Muscle of arm (tissue), 12 donors: ENCODE measurements around the gene DLL1. TPM values are rescaled to one million over a fixed set of nuclear protein-coding genes. Genes with fewer than 3 reads are reported as not detected.

Source experiments
- DNase-seq: peaks from one replicate; pipeline ENCODE4 v3.0.0-alpha.2; 2013
- polyA plus RNA-seq, 12 donors: library from polyadenylated mRNA; unstranded; fragments of 120-200 nt; gene quantifications; one replicate each; pipeline ENCODE4 v1.2.1, GENCODE V29; 2013; ENCODE audit not compliant: insufficient read length in 12 of 12

DLL1 gene
- polyA plus RNA-seq, 12 donors, result 14.0 to 19.7 (median 16.3) TPM; not detected in 1

- no peak for DNase-seq
These were observed 38.9 kb downstream of the DLL1 start for GRCh38 chr6:170251776-170252571.

GRCh38 chr6:170250981-170251775 lies 39.7 kb downstream of the DLL1 start:
- no peak for DNase-seq

- DNase-seq, result no peak
These were observed 40.4 kb downstream of the DLL1 start for GRCh38 chr6:170250455-170250854.

GRCh38 chr6:170249817-170250216 lies 41.1 kb downstream of the DLL1 start:
- no peak for DNase-seq

GRCh38 chr6:170248861-170249600 lies 41.8 kb downstream of the DLL1 start:
- DNase-seq, result no peak

GRCh38 chr6:170248111-170248805 lies 42.6 kb downstream of the DLL1 start:
- no peak for DNase-seq

- no peak for DNase-seq
These were observed 43.6 kb downstream of the DLL1 start for GRCh38 chr6:170247178-170247701.

- no peak for DNase-seq
These were observed 45.3 kb downstream of the DLL1 start for GRCh38 chr6:170245475-170245992.

GRCh38 chr6:170244721-170245474 lies 46.0 kb downstream of the DLL1 start:
- DNase-seq, result no peak

- peak; percentile 43 for DNase-seq
These were observed 47.0 kb downstream of the DLL1 start for GRCh38 chr6:170243791-170244291.

- DNase-seq, result no peak
These were observed 47.5 kb downstream of the DLL1 start for GRCh38 chr6:170243386-170243785.

GRCh38 chr6:170238741-170239565 lies 51.9 kb downstream of the DLL1 start:
- DNase-seq, result no peak

- no peak for DNase-seq
These were observed 52.7 kb downstream of the DLL1 start for GRCh38 chr6:170237999-170238740.

- no peak for DNase-seq
These were observed 54.6 kb downstream of the DLL1 start for GRCh38 chr6:170236131-170236836.

- DNase-seq, result no peak
These were observed 55.3 kb downstream of the DLL1 start for GRCh38 chr6:170235391-170236125.

- no peak for DNase-seq
These were observed 56.5 kb downstream of the DLL1 start for GRCh38 chr6:170234419-170234818.
